ENCODE measurements around the gene SLC15A4.
"Not testable (repeated sequence)": the region's sequence is repeated elsewhere in the genome, so short reads cannot be mapped to it uniquely, and the experiment has no call there.

The SLC15A4 gene

GRCh38 chr12:128843538-128843937 is 19.8 kb upstream of the SLC15A4 start:
- DNase-seq = no peak

- no peak for DNase-seq
Measured at GRCh38 chr12:128842579-128842978, 18.8 kb upstream of the SLC15A4 start.

GRCh38 chr12:128840862-128841468 is 17.2 kb upstream of the SLC15A4 start:
- DNase-seq = no peak

GRCh38 chr12:128839885-128840284 is 16.1 kb upstream of the SLC15A4 start:
- DNase-seq = not testable (repeated sequence)

GRCh38 chr12:128833418-128833817 is 9.7 kb upstream of the SLC15A4 start:
- no peak for DNase-seq

GRCh38 chr12:128830505-128830893 is 6.7 kb upstream of the SLC15A4 start:
- no peak for DNase-seq

GRCh38 chr12:128829861-128830504 is 6.2 kb upstream of the SLC15A4 start:
- DNase-seq = peak; percentile 29 to 54

GRCh38 chr12:128827724-128828123 is 4.0 kb upstream of the SLC15A4 start:
- no peak for DNase-seq

- DNase-seq = no peak
Measured at GRCh38 chr12:128825835-128826234, 2.1 kb upstream of the SLC15A4 start.

- DNase-seq = no peak
Measured at GRCh38 chr12:128823216-128823915, 392 bp downstream of the SLC15A4 start.

GRCh38 chr12:128820723-128821432 is 2.9 kb downstream of the SLC15A4 start:
- DNase-seq = no peak

- DNase-seq = no peak
Measured at GRCh38 chr12:128820253-128820652, 3.5 kb downstream of the SLC15A4 start.

GRCh38 chr12:128819293-128820144 is 4.2 kb downstream of the SLC15A4 start:
- no peak for DNase-seq

- DNase-seq = no peak
Measured at GRCh38 chr12:128818065-128819022, 5.4 kb downstream of the SLC15A4 start.

GRCh38 chr12:128817111-128818015 is 6.4 kb downstream of the SLC15A4 start:
- DNase-seq = peak in 1 of 2 experiments; percentile 60

- DNase-seq = no peak
Measured at GRCh38 chr12:128816643-128816920, 7.2 kb downstream of the SLC15A4 start.

GRCh38 chr12:128815779-128816642 is 7.7 kb downstream of the SLC15A4 start:
- DNase-seq = no peak

- DNase-seq = no peak
Measured at GRCh38 chr12:128814411-128815261, 9.1 kb downstream of the SLC15A4 start.

GRCh38 chr12:128813883-128814282 is 9.9 kb downstream of the SLC15A4 start:
- DNase-seq = no peak

All from SHP77 (cell line).